ENCODE results near the gene TTC28.
"Not testable (repeated sequence)": the region's sequence is repeated elsewhere in the genome, so short reads cannot be mapped to it uniquely, and the experiment has no call there.

Gene TTC28

DNA sequence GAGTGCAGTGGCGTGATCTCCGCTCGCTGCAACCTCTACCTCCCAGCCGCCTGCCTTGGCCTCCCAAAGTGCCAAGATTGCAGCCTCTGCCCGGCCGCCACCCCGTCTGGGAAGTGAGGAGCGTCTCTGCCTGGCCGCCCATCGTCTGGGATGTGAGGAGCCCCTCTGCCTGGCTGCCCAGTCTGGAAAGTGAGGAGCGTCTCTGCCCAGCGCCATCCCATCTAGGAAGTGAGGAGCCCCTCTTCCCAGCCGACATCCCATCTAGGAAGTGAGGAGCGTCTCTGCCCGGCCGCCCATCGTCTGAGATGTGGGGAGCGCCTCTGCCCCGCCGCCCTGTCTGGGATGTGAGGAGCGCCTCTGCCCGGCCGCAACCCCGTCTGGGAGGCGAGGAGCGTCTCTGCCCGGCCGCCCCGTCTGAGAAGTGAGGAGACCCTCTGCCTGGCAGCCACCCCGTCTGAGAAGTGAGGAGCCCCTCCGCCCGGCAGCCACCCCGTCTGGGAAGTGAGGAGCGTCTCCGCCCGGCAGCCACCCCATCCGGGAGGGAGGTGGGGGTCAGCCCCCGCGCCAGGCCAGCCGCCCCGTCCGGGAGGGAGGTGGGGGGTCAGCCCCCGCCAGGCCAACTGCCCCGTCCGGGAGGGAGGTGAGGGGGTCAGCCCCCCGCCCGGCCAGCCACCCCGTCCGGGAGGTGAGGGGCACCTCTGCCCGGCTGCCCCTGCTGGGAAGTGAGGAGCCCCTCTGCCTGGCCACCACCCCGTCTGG is 126.4 kb downstream of the TTC28 start:
- not testable (repeated sequence) for DNase-seq

DNA sequence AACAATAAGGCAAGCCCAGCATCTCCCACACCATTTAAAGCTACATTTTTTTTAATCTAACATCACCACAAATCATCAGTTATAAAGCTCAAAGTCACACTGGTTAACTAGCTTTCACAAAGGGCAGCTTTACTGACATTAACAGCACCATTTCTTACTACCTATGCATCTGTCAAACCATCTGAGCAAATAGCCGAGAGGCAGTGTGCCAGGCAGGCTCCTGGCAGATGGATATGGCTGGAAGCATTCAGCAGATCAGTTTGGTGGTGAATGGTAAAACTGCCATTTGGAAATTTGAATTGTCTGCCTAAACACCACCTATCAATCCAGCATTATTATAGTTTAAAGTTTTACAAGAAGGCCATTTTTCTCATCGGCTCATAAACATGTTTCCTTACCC is 131.2 kb downstream of the TTC28 start:
- DNase-seq = peak; percentile 90

DNA sequence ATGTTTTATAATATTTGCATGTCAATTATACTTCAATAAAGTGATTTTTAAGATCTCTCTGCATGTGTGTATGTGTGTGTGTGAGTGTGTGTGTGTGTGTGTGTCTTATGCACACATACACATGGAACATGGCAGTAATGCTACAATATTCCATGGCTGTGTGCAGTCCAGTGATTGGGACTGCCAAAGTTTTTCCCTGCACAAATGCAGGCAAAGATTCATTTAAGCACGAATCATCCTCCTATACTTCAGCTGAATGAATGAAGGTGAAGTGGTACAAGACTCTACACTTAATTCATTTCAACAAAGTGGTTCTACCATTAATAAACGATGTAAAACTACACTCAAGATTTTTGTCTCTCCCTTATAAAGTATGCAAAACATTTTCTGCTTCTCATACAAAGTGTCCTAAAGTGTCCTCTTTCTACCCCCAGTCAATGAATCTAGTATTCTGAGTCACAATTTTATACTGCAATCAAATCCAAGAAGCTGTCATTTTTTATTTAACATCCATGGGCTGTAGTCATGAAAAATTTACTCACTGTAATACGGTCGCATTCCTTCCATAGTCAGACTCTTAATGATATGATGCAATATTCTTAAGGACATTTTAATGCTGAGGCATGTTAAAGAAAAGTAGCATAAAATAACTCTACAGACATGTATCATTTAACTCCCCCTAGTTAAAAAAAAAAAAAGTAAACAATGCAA is 132.4 kb downstream of the TTC28 start:
- no peak for DNase-seq

DNA sequence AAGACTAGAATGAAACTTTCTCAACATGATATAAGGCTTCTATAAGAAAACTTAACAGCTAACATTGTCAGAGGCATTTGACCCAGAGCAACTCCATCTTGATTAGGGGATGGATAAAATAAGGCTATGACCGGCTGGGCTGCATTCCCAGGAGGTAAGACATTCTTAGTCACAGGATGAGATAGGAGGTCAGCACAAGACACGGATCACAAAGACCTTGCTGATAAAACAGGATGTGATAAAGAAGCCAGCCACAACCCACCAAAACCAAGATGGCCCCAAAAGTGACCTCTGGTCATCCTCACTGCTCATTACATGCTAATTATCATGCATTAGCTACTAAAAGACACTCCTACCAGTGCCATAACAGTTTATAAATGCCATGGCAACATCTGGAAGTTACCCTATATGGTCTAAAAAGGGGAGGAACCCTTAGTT is 135.2 kb downstream of the TTC28 start:
- DNase-seq = no peak

GRCh38 chr22:28542980-28543621 is 136.5 kb downstream of the TTC28 start:
- DNase-seq = no peak

DNA sequence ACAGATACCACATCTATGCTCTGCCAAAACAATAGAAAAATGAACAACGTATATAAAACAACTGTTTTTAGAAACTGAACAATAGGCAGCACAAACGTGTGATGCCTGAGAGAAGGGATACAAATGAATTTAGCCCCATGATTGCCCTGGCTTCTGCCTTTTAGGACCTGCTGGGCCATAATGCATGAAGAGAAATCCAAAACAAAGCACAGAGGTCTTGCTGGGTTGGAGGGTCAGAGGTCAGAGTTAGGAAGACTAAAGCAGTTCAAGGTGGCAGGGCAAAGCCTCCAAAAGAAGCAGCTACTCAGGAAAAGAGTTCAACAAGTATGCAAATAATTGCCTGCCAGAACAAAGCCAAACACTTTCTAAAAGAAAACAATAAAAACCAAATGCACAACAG is 138.5 kb downstream of the TTC28 start:
- no peak for DNase-seq

DNA sequence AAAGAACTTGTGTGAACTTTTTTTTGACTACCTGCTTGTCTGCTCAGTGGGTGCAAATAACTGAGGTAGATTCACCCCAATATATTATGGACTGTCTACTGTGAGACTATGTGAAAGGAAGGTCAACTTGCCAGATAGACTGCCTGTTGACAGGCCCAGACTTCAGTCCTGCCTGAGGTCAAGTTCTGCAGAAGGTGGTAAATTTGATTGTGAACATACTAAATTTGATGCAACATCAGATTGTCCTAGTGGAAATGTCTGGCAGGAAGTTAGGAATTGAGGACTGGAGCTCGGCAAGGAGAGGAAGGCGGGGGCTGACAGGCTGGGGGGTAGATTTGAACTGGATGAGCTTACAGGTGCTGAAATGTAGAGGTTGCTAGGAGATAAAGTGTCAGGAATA is 140.7 kb downstream of the TTC28 start:
- DNase-seq = no peak

- DNase-seq = not testable (repeated sequence)
Measured at GRCh38 chr22:28530565-28530964, 149.1 kb downstream of the TTC28 start.

GRCh38 chr22:28529144-28529543 is 150.5 kb downstream of the TTC28 start:
- not testable (repeated sequence) for DNase-seq

GRCh38 chr22:28521451-28521850 is 158.2 kb downstream of the TTC28 start:
- DNase-seq = no peak

GRCh38 chr22:28514321-28514821 is 165.3 kb downstream of the TTC28 start:
- DNase-seq = no peak

GRCh38 chr22:28512387-28512786 is 167.3 kb downstream of the TTC28 start:
- not testable (repeated sequence) for DNase-seq

GRCh38 chr22:28507896-28508295 is 171.7 kb downstream of the TTC28 start:
- no peak for DNase-seq

GRCh38 chr22:28506150-28506535 is 173.5 kb downstream of the TTC28 start:
- DNase-seq = no peak

DNA sequence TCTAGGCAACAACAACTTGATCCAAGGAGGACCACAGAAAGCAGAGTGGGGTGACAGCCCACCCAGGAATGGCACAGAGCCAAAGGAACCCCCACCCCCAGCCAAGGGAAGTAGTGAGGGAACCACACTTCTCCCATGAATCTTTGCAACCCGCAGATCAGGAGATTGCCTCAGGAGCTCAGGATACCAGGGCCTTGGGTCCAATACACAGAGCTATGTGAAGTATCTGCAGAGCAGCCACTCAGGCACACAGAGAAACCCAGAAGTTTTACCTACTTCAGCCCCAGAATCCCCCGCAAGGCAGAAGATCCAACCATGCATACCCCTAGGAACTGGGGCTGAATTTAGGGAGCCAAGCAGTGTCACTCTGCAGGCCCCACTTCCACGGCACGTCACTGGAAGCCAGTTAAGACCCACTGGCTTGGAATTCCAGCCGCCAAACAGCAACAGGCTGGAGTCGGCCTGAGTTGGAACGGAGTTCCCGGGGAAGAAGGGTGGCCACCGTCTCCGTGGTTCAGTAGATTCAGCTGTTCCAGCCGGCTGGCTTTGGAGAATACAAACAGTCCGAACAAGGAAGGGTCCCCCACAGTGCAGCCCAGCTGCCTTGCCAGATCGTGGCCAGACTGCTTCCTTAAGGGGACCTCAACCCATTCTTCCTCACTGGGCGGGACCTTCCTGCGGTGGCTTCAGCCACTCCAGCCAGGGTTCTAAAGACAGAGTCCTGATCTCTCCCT is 174.1 kb downstream of the TTC28 start:
- no peak for DNase-seq

GRCh38 chr22:28500006-28500405 is 179.6 kb downstream of the TTC28 start:
- no peak for DNase-seq

- no peak for DNase-seq
Measured at GRCh38 chr22:28498044-28498443, 181.6 kb downstream of the TTC28 start.

DNA sequence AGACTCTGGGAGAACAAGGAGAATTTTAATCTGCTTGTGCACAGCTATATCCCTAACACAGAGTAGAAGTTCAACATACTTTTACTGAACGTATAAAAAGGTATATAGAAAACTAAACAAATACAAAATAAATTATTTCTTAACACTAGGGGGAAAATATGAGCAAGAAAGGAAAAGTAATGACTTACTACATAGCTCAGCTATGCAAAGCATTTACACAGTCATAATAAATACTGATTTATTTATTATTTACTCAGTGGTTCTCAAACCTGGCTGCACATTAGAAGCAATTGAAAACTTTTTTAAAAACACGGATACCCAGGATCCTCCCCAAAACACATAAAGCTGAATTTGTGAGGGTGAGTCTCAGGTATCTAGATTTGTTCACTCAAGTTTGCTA is 182.5 kb downstream of the TTC28 start:
- no peak for DNase-seq

DNA sequence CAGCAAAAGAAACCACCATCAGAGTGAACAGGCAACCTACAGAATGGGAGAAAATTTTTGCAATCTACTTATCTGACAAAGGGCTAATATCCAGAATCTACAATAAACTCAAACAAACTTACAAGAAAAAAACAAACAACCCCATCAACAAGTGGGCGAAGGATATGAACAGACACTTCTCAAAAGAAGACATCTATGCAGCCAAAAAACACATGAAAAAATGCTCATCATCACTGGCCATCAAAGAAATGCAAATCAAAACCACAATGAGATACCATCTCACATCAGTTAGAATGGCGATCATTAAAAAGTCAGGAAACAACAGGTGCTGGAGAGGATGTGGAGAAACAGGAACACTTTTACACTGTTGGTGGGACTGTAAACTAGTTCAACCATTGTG is 188.4 kb downstream of the TTC28 start:
- DNase-seq = not testable (repeated sequence)

- no peak for DNase-seq
Measured at GRCh38 chr22:28488825-28489224, 190.8 kb downstream of the TTC28 start.

- no peak for DNase-seq
Measured at GRCh38 chr22:28484662-28485061, 195.0 kb downstream of the TTC28 start.

- DNase-seq = no peak
Measured at GRCh38 chr22:28481725-28482124, 197.9 kb downstream of the TTC28 start.

Measured in NCI-H2171 treated with DMSO at 0.1 percent for 48 hours (cell line).